ENCODE results near the gene SLC25A48. TPM values are rescaled to one million over a fixed set of nuclear protein-coding genes. Genes with fewer than 3 reads are reported as not detected.

SLC25A48 gene
- total and polyA plus RNA-seq, 9 donors = 1.4 TPM; not detected in 8

- H3K36me3 ChIP-seq = no peaks in the 10 kb centered on the region
- no peaks in the 10 kb centered on the region for H3K27me3 ChIP-seq
- H3K9me3 ChIP-seq = no peaks in the 10 kb centered on the region
- intact Hi-C loops (cut with DNase I) = no loop called here
- WGBS, 3 donors = 9 to 21% (median 9%) methylated on average over 2 of the region's 2 CpGs
- no peak overlapping the region for H3K4me3 ChIP-seq
- H3K27ac ChIP-seq = peak overlapping the region in 1 of 2 donors; percentile 26
- H3K4me1 ChIP-seq (ENCODE audit: insufficient read depth) = peaks cover 15% of the 10 kb centered on the region
- peak in 2 of 5 donors; percentile 12 to 47 for DNase-seq
- TF ChIP-seq CTCF (IDR thresholded peaks at IDR 0.05) (no peak), POLR2A (IDR thresholded peaks at IDR 0.05) (no peak), EP300 (IDR thresholded peaks at IDR 0.05) (no peak)
These were observed 56.8 kb downstream of the SLC25A48 start for GRCh38 chr5:135891268-135891667.

GRCh38 chr5:135891791-135892190, 57.3 kb downstream of the SLC25A48 start:
- no peaks in the 10 kb centered on the region for H3K27me3 ChIP-seq
- TF ChIP-seq CTCF (IDR thresholded peaks at IDR 0.05) (peak in 1 of 3 donors; percentile 10), POLR2A (IDR thresholded peaks at IDR 0.05) (no peak)
- no peaks in the 10 kb centered on the region for H3K36me3 ChIP-seq
- DNase-seq = no peak
- peak overlapping the region in 1 of 2 donors; percentile 14 for H3K27ac ChIP-seq
- peaks cover 15% of the 10 kb centered on the region for H3K4me1 ChIP-seq (ENCODE audit: insufficient read depth)
- intact Hi-C loops (cut with DNase I) = no loop called here
- no peak overlapping the region for H3K4me3 ChIP-seq
- H3K9me3 ChIP-seq = no peaks in the 10 kb centered on the region

GRCh38 chr5:135894276-135894675, 59.8 kb downstream of the SLC25A48 start:
- no peak overlapping the region for H3K4me3 ChIP-seq
- WGBS, 3 donors = 69 to 79% (median 71%) methylated on average over 8 of the region's 8 CpGs
- intact Hi-C loops (cut with DNase I) = no loop called here
- no peak for TF ChIP-seq CTCF (IDR thresholded peaks at IDR 0.05)
- TF ChIP-seq EP300 (IDR thresholded peaks at IDR 0.05) = no peak
- no peak for TF ChIP-seq POLR2A (IDR thresholded peaks at IDR 0.05)
- DNase-seq = no peak
- H3K36me3 ChIP-seq = no peaks in the 10 kb centered on the region
- no peaks in the 10 kb centered on the region for H3K27me3 ChIP-seq
- H3K27ac ChIP-seq = no peak overlapping the region
- no peaks in the 10 kb centered on the region for H3K9me3 ChIP-seq
- H3K4me1 ChIP-seq (ENCODE audit: insufficient read depth) = peaks cover 15% of the 10 kb centered on the region

GRCh38 chr5:135894789-135895188, 60.3 kb downstream of the SLC25A48 start:
- Histone ChIP-seq H3K4me1 (ENCODE audit: insufficient read depth) (peaks cover 15% of the 10 kb centered on the region), H3K36me3 (no peaks in the 10 kb centered on the region), H3K27me3 (no peaks in the 10 kb centered on the region), H3K9me3 (no peaks in the 10 kb centered on the region), H3K27ac (no peak overlapping the region), H3K4me3 (no peak overlapping the region)
- intact Hi-C loops (cut with DNase I) = no loop called here
- WGBS, 3 donors = 62 to 88% (median 84%) methylated on average over 2 of the region's 2 CpGs
- no peak for DNase-seq
- TF ChIP-seq POLR2A (IDR thresholded peaks at IDR 0.05) (no peak), CTCF (IDR thresholded peaks at IDR 0.05) (no peak), EP300 (IDR thresholded peaks at IDR 0.05) (no peak)

All from ovary (tissue), 9 donors.